Fibroblast of villous mesenchyme (primary cell): ENCODE measurements around the gene SPANXB1. TPM values are rescaled to one million over a fixed set of nuclear protein-coding genes. Genes with fewer than 3 reads are reported as not detected.
"Not testable (repeated sequence)": the region's sequence is repeated elsewhere in the genome, so short reads cannot be mapped to it uniquely, and the experiment has no call there.

Experiments used
- DNase-seq: peaks from one replicate; pipeline ENCODE4 v3.0.0-alpha.2; 2010; ENCODE audit warnings: low read depth
- H3K4me3 ChIP-seq: 2 replicates; pipeline ENCODE4 v1.5.1; 2011; ENCODE audit warnings: low read depth, mild to moderate bottlenecking, low read length
- CTCF ChIP-seq: IDR thresholded peaks from 2 replicates; pipeline ENCODE4 v1.5.1; 2012; ENCODE audit warnings: low read depth, mild to moderate bottlenecking, low read length; ENCODE audit not compliant: insufficient read depth
- total RNA-seq: library from RNA; depleted of rRNA; stranded (reverse); fragments of >200 nt; gene quantifications from 2 replicates; pipeline ENCODE4 v1.2.3, GENCODE V29; 2012

SPANXB1 gene, protein sequence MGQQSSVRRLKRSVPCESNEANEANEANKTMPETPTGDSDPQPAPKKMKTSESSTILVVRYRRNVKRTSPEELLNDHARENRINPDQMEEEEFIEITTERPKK
- not detected in 2 replicates for total RNA-seq

GRCh38 chrX:141002568-141002967 lies at the start of gene SPANXB1:
Gene SPANXB1 (plus strand): TSS chrX:141002594. CDS start chrX:141002694, 100 bp downstream.
- not testable (repeated sequence) for H3K4me3 ChIP-seq, DNase-seq

DNA sequence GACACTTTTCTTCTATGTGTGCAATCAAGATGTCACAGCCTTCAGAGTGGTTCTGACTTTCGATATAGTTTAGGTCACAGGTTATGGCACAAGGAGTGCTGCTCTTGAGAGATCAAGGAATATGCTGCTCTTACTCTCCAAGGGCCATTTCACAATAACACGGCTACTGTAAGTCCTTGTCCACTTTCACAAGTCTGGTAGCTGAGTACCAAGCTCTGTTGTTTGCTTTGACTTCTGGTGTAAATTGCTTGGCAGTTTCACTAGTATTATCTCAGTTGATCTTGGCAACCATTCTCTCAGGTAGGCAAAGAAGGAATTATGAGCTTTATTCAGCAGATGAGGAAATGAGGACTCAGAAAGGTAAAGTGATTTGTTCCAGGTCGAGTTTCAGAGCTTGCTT lies 35.4 kb upstream of the SPANXB1 start:
- no peak overlapping the region for H3K4me3 ChIP-seq
- no peak for TF ChIP-seq CTCF
- DNase-seq: no peak

GRCh38 chrX:140971099-140971795 lies 31.1 kb upstream of the SPANXB1 start:
- H3K4me3 ChIP-seq: no peak overlapping the region
- TF ChIP-seq CTCF: no peak
- DNase-seq: peak; percentile 34

DNA sequence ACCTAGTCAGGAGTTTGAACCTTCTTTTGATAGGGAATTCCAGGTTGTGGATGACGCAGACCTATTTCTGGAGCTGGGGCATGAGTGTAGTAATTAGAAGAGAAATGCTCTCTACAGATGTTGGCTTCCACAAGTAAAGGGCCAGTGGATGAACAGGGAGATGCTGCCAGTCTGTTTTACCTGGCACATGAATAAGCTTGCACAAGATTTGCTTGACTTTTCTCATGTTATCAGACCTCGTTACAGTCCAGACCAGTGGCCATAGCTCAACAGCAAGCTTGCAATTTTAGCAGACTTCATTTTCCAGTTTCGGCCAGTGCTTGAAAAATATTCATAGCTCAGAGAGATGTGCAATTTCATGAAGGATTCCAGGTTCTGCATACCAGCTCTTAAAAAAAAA lies 26.9 kb upstream of the SPANXB1 start:
- no peak for TF ChIP-seq CTCF
- no peak overlapping the region for H3K4me3 ChIP-seq
- no peak for DNase-seq

DNA sequence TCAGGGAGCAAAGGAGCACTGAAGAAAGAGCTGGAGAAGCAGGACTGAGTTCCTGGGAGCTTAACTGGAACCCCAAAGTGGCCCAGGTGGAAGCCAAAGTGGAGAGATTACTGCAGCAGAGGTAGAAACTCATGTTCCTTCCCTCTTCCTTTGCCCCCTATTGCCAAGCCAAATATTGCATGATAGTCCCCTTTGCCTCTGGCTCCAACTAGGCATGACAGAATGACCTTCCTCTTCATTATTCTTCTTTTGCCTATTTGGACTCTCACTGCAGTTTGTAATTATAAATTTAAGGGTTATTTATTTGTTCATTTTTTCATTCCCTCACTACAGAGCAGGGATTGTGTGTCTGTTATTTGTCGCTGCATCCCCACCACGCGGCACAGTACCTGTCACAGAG lies 22.1 kb upstream of the SPANXB1 start:
- H3K4me3 ChIP-seq: no peak overlapping the region
- DNase-seq: no peak
- TF ChIP-seq CTCF: no peak

- no peak overlapping the region for H3K4me3 ChIP-seq
- no peak for TF ChIP-seq CTCF
- no peak for DNase-seq
These were observed 18.7 kb upstream of the SPANXB1 start for GRCh38 chrX:140983730-140984129.

DNA sequence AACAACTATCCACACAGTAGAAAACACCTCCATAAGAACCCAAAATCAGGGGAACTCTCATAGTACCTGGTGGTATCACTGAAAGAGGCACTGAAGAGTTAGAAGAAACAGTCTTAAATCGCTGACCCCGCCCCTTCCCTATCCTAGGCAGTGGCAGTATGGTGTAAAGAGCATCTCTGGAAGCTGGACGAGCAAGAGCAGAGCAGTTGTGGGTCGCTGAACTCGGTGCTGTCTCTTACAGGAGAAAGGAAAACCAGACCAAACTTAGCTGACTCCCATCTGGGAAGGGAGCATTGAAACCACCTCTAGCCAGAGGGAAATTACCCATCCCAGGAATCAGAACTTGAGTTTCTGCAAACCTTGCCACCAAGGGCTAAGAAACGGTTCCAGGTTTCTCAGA lies 2.8 kb downstream of the SPANXB1 start:
- H3K4me3 ChIP-seq: not testable (repeated sequence)

GRCh38 chrX:141044246-141044645 lies 41.9 kb downstream of the SPANXB1 start:
- not testable (repeated sequence) for H3K4me3 ChIP-seq, DNase-seq

More for the DNA sequence above, 2.8 kb downstream of the SPANXB1 start:
- not testable (repeated sequence) for DNase-seq

DNA sequence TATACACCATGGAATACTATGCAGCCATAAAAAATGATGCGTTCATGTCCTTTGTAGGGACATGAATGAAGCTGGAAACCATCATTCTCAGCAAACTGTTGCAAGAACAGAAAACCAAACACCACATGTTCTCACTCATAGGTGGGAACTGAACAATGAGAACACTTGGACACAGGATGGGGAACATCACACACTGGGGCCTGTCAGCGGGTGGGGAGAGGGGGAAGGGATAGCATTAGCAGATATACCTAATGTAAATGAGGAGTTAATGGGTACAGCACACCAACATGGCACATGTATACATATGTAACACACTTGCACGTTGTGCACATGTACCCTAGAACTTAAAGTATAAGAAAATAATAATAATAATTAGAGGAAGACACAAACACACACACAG lies 47.5 kb downstream of the SPANXB1 start:
- H3K4me3 ChIP-seq, DNase-seq: not testable (repeated sequence)

DNA sequence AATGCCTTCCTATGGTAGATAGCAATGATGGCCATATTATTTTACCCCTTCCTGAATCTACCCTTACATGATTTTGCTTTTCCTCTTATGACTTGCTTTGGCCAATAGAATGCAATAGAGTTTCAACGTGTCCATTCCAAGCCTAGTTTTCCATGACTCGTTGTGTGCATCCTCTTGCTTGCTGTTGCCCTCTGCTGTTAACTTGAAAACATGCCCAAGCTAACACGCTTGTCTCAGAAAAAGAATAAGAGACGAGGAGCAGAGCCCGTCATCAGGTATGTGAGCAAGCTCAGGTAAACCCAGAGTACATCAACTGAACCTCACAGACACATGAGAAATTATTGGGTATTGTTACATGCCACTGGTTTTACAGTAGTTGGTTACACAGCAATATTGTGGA lies 49.7 kb downstream of the SPANXB1 start:
- not testable (repeated sequence) for H3K4me3 ChIP-seq, DNase-seq
